H9 (cell line): Measurements from ENCODE around the gene TLE4. TPM values are rescaled to one million over a fixed set of nuclear protein-coding genes. Genes with fewer than 3 reads are reported as not detected.

Source experiments
- DNase-seq: peaks from one replicate; pipeline ENCODE4 v3.0.0-alpha.2; 2017
- H2AFZ ChIP-seq: one replicate; pipeline ENCODE4 v1.6.1; 2013; ENCODE audit warnings: mild to moderate bottlenecking, low read length, control low read depth, moderate library complexity
- H2AK5ac ChIP-seq: 2 replicates; pipeline ENCODE4 v1.6.1; 2013; ENCODE audit warnings: low read length, control low read depth, mixed read lengths; ENCODE audit not compliant: insufficient read length
- H2BK120ac ChIP-seq: one replicate; pipeline ENCODE4 v1.6.1; 2013; ENCODE audit warnings: low read depth, mild to moderate bottlenecking, low read length, control low read depth, inconsistent platforms; ENCODE audit not compliant: poor library complexity, severe bottlenecking
- H2BK12ac ChIP-seq: 2 replicates; pipeline ENCODE4 v1.6.1; 2013; ENCODE audit warnings: low read length, control low read depth, mixed read lengths, low read depth; ENCODE audit not compliant: insufficient read length
- H2BK15ac ChIP-seq: 2 replicates; pipeline ENCODE4 v1.6.1; 2013; ENCODE audit warnings: low read depth, low read length, control low read depth
- H2BK20ac ChIP-seq: one replicate; pipeline ENCODE4 v1.6.1; 2013; ENCODE audit warnings: low read depth, mild to moderate bottlenecking, low read length, control low read depth, inconsistent platforms; ENCODE audit not compliant: poor library complexity, severe bottlenecking
- H2BK5ac ChIP-seq: 2 replicates; pipeline ENCODE4 v1.6.1; 2013; ENCODE audit warnings: low read length, control low read depth, mixed read lengths; ENCODE audit not compliant: insufficient read length
- H3K14ac ChIP-seq: 2 replicates; pipeline ENCODE4 v1.6.1; 2013; ENCODE audit warnings: low read length, control low read depth; ENCODE audit not compliant: insufficient read depth
- H3K18ac ChIP-seq: 2 replicates; pipeline ENCODE4 v1.6.1; 2013; ENCODE audit warnings: low read depth, mild to moderate bottlenecking, mixed read lengths, low read length, control low read depth; ENCODE audit not compliant: insufficient read length
- H3K23ac ChIP-seq: 2 replicates; pipeline ENCODE4 v1.6.1; 2013; ENCODE audit warnings: low read length, control low read depth, mixed read lengths, low read depth; ENCODE audit not compliant: insufficient read length
- H3K23me2 ChIP-seq: 2 replicates; pipeline ENCODE4 v1.6.1; 2013; ENCODE audit warnings: low read depth, mild to moderate bottlenecking, mixed read lengths, low read length, control low read depth; ENCODE audit not compliant: insufficient read length, poor library complexity, severe bottlenecking
- H3K27ac ChIP-seq: 2 replicates; pipeline ENCODE4 v1.5.1; 2013; ENCODE audit warnings: low read length, control low read depth, mixed read lengths, low read depth; ENCODE audit not compliant: insufficient read length
- H3K27me3 ChIP-seq: 2 replicates; pipeline ENCODE4 v1.6.1; 2013; ENCODE audit warnings: low read length, control low read depth, inconsistent platforms; ENCODE audit not compliant: insufficient read depth
- H3K4ac ChIP-seq: 2 replicates; pipeline ENCODE4 v1.6.1; 2013; ENCODE audit warnings: low read depth, mild to moderate bottlenecking, control low read depth, inconsistent platforms, low read length, moderate library complexity
- H3K4me1 ChIP-seq: 2 replicates; pipeline ENCODE4 v1.6.1; 2013; ENCODE audit warnings: low read length, control low read depth, inconsistent platforms; ENCODE audit not compliant: insufficient read depth
- H3K4me2 ChIP-seq: 2 replicates; pipeline ENCODE4 v1.6.1; 2013; ENCODE audit warnings: low read length, control low read depth, mixed read lengths; ENCODE audit not compliant: insufficient read length, insufficient read depth
- H3K56ac ChIP-seq: 2 replicates; pipeline ENCODE4 v1.6.1; 2013; ENCODE audit warnings: low read depth, mild to moderate bottlenecking, mixed read lengths, low read length, control low read depth; ENCODE audit not compliant: insufficient read length
- H3K79me1 ChIP-seq: 2 replicates; pipeline ENCODE4 v1.6.1; 2013; ENCODE audit warnings: low read depth, mild to moderate bottlenecking, moderate library complexity, low read length, control low read depth, inconsistent platforms; ENCODE audit not compliant: insufficient read depth, poor library complexity, severe bottlenecking
- H3K79me2 ChIP-seq: 2 replicates; pipeline ENCODE4 v1.6.1; 2013; ENCODE audit warnings: low read length, control low read depth, inconsistent platforms; ENCODE audit not compliant: insufficient read depth
- H3K9ac ChIP-seq: 2 replicates; pipeline ENCODE4 v1.6.1; 2013; ENCODE audit warnings: low read length, control low read depth, mixed read lengths; ENCODE audit not compliant: insufficient read length; ENCODE audit errors: extremely low read depth
- H3K9me3 ChIP-seq: one replicate; pipeline ENCODE4 v1.6.1; 2013; ENCODE audit warnings: low read depth, low read length, inconsistent platforms; ENCODE audit not compliant: control insufficient read depth
- H3T11ph ChIP-seq: one replicate; pipeline ENCODE4 v1.6.1; 2013; ENCODE audit warnings: mild to moderate bottlenecking, low read length, control low read depth, inconsistent platforms
- H4K20me1 ChIP-seq: one replicate; pipeline ENCODE4 v1.6.1; 2013; ENCODE audit not compliant: control insufficient read depth, insufficient read length, insufficient read depth
- H4K5ac ChIP-seq: 2 replicates; pipeline ENCODE4 v1.6.1; 2013; ENCODE audit warnings: low read depth, mild to moderate bottlenecking, mixed read lengths, low read length, control low read depth; ENCODE audit not compliant: insufficient read length
- H4K8ac ChIP-seq: replicated peaks from 2 replicates; pipeline ENCODE4 v1.6.1; 2013; ENCODE audit warnings: low read length, control low read depth, mixed read lengths, low read depth; ENCODE audit not compliant: insufficient read length
- H4K91ac ChIP-seq: 2 replicates; pipeline ENCODE4 v1.6.1; 2013; ENCODE audit warnings: low read depth, mild to moderate bottlenecking, moderate library complexity, mixed read lengths, low read length, control low read depth; ENCODE audit not compliant: insufficient read length
- H3K27ac Mint-ChIP-seq, 3 experiments: 2 replicates in 2 of 3; 3 replicates in 1 of 3; pipeline ENCODE4 v1.8.0; 2020 to 2021; ENCODE audit warnings: mixed read lengths in 3 of 3, mild to moderate bottlenecking in 1 of 3, moderate library complexity in 1 of 3
- H3K27me3 Mint-ChIP-seq: 2 replicates; pipeline ENCODE4 v1.8.0; 2021; ENCODE audit warnings: low read depth, mild to moderate bottlenecking, moderate library complexity, mixed read lengths
- H3K36me3 Mint-ChIP-seq, 3 experiments: 2 replicates in 2 of 3; 3 replicates in 1 of 3; pipeline ENCODE4 v1.8.0; 2020 to 2021; ENCODE audit warnings: low read depth in 3 of 3, mixed read lengths in 3 of 3; ENCODE audit not compliant: insufficient read depth in 1 of 3
- H3K4me1 Mint-ChIP-seq, 2 experiments: 2 replicates each; pipeline ENCODE4 v1.8.0; 2020; ENCODE audit warnings: mixed read lengths in 2 of 2
- H3K4me3 Mint-ChIP-seq, 2 experiments: 2 replicates in 1 of 2; 3 replicates in 1 of 2; pipeline ENCODE4 v1.8.0; 2020 to 2021; ENCODE audit warnings: mild to moderate bottlenecking in 2 of 2, mixed read lengths in 2 of 2, moderate library complexity in 1 of 2
- H3K9me3 Mint-ChIP-seq, 2 experiments: 2 replicates in 1 of 2; 3 replicates in 1 of 2; pipeline ENCODE4 v1.8.0; 2020; ENCODE audit warnings: mild to moderate bottlenecking in 2 of 2, mixed read lengths in 2 of 2, moderate library complexity in 1 of 2
- CTCF ChIP-seq: fragments of 200-600 bp; sonication (generic); conservative IDR thresholded peaks from 3 replicates; pipeline ENCODE4 v1.8.0; 2021; ENCODE audit warnings: antibody characterized with exemption, mild to moderate bottlenecking
- WGBS: extraction: QIAGEN DNeasy Blood & Tissue Kit; methylation state at CpG from one replicate; pipeline ENCODE4 v1.1.7; 2013; ENCODE audit warnings: missing lambda C conversion rate, low lambda C conversion rate, mixed read lengths; ENCODE audit not compliant: insufficient read length; ENCODE audit errors: extremely low coverage; 5-methylcytosine and 5-hydroxymethylcytosine counted together
- total RNA-seq: library from RNA; stranded (reverse); gene quantifications from 2 replicates; pipeline ENCODE4 v1.2.1, GENCODE V29; 2021

TLE4 gene
- total RNA-seq, 1 experiment from 2014 or later: 35.1 TPM

- H3K4me3 Mint-ChIP-seq: no peak overlapping the region
- no CpG with 5 or more reads among the region's 2 CpGs for WGBS
- no peak overlapping the region for H3K4me2 ChIP-seq
- no peaks in the 10 kb centered on the region for H3K4me1 ChIP-seq
- peaks cover 25 to 59% (median 55%) of the 10 kb centered on the region in 3 experiments; a peak in 6 of 7 replicates for H3K36me3 Mint-ChIP-seq
- no peak overlapping the region for H3K14ac ChIP-seq
- no peak overlapping the region for H2BK5ac ChIP-seq
- no peak overlapping the region for H4K91ac ChIP-seq
- no peaks in the 10 kb centered on the region for H3K4me1 Mint-ChIP-seq
- no peak overlapping the region for H3K27ac ChIP-seq
- no peak overlapping the region for H4K8ac ChIP-seq
- H3K79me1 ChIP-seq: no peaks in the 10 kb centered on the region
- H2BK12ac ChIP-seq: no peak overlapping the region
- H4K5ac ChIP-seq: no peak overlapping the region
- H3K18ac ChIP-seq: no peak overlapping the region
- H2BK15ac ChIP-seq: no peak overlapping the region
- no peak overlapping the region for H2BK120ac ChIP-seq
- H2AK5ac ChIP-seq: no peak overlapping the region
- no peak overlapping the region for H2AFZ ChIP-seq
- H2BK20ac ChIP-seq: no peak overlapping the region
- H3K23me2 ChIP-seq: no peaks in the 10 kb centered on the region
- H4K20me1 ChIP-seq: no peaks in the 10 kb centered on the region
- H3K79me2 ChIP-seq: no peaks in the 10 kb centered on the region
- H3T11ph ChIP-seq: no peak overlapping the region
- H3K27me3 Mint-ChIP-seq: no peaks in the 10 kb centered on the region
- no peak overlapping the region for H3K23ac ChIP-seq
- no peaks in the 10 kb centered on the region for H3K27me3 ChIP-seq
- no peak for TF ChIP-seq CTCF
- H3K56ac ChIP-seq: no peak overlapping the region
- DNase-seq: no peak
- H3K27ac Mint-ChIP-seq: no peak overlapping the region
- no peaks in the 10 kb centered on the region for H3K9me3 Mint-ChIP-seq
- H3K9ac ChIP-seq: no peak overlapping the region
- no peaks in the 10 kb centered on the region for H3K9me3 ChIP-seq
- no peak overlapping the region for H3K4ac ChIP-seq
Observed at GRCh38 chr9:79719021-79719420, 147.3 kb downstream of the TLE4 start.
